GM19463 (cell line): ENCODE results near the gene WNT2B.

Source experiments
- ATAC-seq: cut with Tn5 transposase; IDR thresholded peaks from one replicate; pipeline ENCODE4 v1.9.1; 2021; ENCODE audit warnings: mild to moderate bottlenecking, moderate library complexity; ENCODE audit not compliant: unreplicated experiment

Gene WNT2B

DNA sequence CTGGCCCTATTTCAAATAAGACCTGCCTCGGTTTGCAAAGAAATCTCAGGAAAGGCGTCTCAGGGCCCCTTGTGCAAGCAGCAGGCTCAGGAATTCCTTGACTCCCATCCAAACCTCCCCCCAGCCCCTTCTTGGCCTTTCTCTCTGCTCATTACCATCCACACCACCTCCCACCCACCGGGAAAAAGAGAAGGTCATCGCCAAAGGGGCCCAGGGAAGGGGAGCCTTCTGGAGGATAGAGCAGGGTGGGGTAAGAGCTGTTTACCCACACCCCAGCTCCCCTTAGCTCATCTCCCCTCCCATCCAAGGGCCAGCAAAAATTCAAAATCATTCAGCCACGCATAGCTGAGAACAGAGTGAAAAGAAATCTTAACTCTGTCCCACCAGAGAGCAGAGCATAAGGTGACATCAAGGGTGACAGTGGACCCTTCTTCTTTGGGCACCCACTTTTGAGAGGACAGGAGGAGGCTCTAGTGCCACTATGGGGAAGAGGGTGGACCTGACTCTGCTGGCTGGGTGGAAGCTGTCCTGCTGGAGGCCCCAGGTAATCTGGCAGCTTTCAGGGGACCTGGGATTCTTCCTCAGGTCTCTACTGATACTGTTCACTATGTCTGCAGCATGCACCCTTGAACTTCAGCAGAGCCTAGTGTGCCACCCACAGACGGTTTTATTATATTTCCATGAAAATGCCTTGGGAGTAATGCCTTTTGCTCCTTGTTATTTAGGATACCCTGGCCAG, 3.9 kb upstream of the WNT2B start:
- ATAC-seq = no peak

- ATAC-seq = no peak
These were observed 3.4 kb upstream of the WNT2B start for GRCh38 chr1:112505400-112505785.

DNA sequence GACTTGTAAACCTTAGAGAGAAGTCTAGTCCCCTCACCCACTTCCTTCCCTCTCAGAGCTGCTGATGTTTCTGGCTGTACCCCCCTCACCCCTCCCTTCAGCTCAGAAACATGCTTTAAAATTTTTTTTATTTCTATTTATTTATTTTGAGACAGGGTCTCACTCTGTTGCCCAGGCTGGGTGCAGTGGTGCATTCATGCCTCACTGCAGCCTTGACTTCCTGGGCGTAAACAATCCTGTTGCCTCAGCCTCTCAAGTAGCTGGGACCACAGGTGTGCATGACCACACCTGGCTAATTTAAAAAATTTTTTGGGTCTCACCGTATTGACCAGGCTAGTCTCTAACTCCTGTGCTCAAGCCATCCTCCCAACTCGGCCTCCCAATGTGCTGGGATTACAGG, 2.9 kb upstream of the WNT2B start:
- no peak for ATAC-seq

DNA sequence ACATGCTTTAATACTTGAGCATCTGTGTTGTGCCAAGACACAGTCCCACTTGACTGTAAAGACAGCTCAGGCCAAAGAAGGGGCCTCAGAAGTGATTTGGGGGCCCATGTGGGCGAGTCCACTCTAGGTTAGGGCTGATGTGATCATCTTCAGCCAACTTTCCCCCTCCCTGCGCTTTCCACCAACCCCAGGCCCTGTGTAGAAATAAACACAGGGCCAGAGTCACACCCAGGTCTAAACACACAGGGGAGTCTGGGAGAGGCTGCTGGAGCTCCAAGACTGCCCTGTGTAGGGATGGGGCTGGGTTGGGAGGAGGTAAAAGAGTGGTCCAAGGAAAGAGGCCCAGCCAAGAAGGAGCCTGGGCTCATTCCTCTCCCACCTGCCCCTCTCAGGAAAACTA, 2.5 kb upstream of the WNT2B start:
- ATAC-seq = no peak

DNA sequence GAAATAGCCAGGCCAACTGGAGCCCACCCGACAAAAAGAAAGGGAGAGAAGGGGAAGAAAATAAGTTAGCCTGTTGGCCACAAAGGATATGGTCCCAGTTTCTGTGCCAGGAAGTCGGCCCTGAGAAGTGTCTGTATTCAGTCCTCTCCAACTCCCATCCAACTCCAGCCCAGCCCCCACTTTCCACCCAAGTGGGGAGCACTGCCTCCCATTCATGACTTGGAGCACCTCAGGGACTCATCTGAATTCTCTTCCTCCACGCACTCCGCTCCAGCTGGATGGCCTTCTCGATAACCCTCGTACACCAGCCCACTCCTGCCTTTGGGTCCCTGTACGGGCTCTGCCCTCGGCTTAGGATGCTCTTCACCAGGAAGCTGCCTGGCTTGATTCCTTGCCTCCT, 2.0 kb upstream of the WNT2B start:
- ATAC-seq = no peak

GRCh38 chr1:112507336-112507735, 1.4 kb upstream of the WNT2B start:
- ATAC-seq = no peak

DNA sequence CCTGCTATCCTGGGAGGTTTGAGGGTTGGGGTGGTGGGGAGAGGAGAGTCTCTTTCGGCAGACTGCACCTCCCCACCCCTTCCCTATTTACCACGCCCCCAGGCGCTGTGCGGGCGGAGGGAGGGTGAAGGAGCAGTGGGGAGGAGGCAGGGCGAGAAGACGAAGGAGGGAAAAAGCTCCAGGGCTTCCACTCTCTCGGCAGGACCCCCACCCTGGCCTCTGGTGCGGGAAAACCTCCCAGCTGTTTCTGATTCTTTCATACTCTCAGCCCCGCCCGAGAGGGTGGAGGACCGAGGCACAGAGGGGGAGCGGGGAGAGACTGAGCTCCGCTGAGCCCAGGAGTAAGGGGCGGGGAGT, 866 bp upstream of the WNT2B start:
- ATAC-seq = no peak

- peak; percentile 29 for ATAC-seq
These were observed 367 bp downstream of the WNT2B start for GRCh38 chr1:112509005-112509659.

- ATAC-seq = no peak
These were observed 954 bp downstream of the WNT2B start for GRCh38 chr1:112509660-112510178.

GRCh38 chr1:112510340-112510739, 1.6 kb downstream of the WNT2B start:
- ATAC-seq = no peak

GRCh38 chr1:112511897-112512296, 3.1 kb downstream of the WNT2B start:
- ATAC-seq = no peak

GRCh38 chr1:112513112-112513870, 4.5 kb downstream of the WNT2B start:
- no peak for ATAC-seq

- ATAC-seq = no peak
These were observed 6.1 kb downstream of the WNT2B start for GRCh38 chr1:112514901-112515300.

- no peak for ATAC-seq
These were observed 6.7 kb downstream of the WNT2B start for GRCh38 chr1:112515311-112516009.

- no peak for ATAC-seq
These were observed 7.4 kb downstream of the WNT2B start for GRCh38 chr1:112516141-112516540.

DNA sequence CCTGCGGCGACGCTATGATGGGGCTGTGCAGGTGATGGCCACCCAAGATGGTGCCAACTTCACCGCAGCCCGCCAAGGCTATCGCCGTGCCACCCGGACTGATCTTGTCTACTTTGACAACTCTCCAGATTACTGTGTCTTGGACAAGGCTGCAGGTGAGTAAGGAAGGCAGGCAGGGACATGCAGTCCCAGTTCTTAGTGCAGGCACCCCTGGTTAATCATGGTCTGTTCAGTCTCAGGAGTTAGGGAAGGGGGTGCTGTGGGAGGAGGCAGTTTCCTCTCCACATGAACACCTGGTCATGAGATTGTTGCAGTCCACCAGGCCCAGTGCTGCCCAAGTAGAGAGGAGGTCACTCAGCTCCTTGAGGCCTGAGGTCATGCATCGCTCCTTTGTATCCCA, 8.5 kb downstream of the WNT2B start:
- ATAC-seq = no peak

DNA sequence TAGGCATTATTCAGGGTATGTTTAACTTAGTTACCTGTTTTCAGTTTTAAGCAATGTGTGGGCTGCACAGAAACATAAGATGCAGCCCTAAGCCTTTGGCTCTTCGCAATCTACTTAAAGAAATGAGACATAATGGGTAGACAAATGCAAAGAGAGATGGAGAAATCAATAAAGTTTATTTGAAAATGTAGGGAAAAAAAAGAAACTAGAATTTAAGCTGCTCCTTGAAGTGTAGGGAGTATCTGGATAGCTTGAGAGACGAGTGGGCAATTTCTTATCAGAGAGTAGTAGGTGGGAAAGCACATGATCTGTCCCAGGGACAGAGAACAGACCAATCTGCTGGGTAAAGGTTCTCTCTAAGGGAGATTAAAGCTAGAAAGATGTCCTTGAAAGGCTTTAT, 8.9 kb downstream of the WNT2B start:
- ATAC-seq = no peak

- no peak for ATAC-seq
These were observed 9.4 kb downstream of the WNT2B start for GRCh38 chr1:112518186-112518585.

DNA sequence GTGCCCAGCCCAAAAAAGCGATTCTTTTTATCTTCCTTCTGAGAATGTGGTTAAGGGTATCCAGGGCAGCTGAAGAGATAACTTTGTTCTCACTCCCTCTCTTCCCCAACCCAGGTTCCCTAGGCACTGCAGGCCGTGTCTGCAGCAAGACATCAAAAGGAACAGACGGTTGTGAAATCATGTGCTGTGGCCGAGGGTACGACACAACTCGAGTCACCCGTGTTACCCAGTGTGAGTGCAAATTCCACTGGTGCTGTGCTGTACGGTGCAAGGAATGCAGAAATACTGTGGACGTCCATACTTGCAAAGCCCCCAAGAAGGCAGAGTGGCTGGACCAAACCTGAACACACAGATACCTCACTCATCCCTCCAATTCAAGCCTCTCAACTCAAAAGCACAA, 11.4 kb downstream of the WNT2B start:
- ATAC-seq = no peak

DNA sequence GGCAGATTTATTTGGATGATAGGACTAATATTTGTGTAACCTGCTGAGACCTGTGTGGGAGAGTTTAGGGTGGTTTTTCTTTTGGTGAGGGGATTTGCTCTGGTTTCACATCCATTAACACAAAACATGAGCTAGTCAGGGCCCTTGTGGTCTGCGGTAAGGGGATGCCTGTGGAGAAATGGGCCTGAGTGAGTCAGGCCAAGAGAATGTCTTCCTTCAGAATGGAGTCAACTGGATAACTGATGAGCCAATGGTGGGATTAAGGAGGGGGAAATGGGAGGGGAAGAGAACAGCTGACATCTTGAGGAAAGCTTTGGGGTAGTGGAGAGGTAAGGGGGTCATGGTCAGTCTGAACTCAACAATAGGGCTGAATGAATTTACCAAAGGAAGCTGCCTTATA, 13.9 kb downstream of the WNT2B start:
- ATAC-seq = no peak

- ATAC-seq = no peak
These were observed 15.5 kb downstream of the WNT2B start for GRCh38 chr1:112524251-112524650.
